ENCODE results near the gene SNX33.
"Not testable (repeated sequence)": the region's sequence is repeated elsewhere in the genome, so short reads cannot be mapped to it uniquely, and the experiment has no call there.

The SNX33 gene

DNA sequence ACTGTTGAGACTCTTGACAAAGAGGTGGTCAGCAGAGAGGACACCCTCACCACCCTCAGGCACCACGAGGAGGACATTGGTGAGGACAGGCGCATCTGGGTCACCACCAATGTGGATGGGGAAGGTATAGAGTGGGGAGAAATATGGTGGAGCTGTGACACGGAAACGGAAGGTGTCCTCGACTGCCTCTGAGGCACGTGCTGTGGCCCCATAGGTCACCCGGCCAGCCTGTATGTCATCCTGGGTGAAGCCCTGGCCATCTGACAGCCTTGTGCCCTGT lies 40.5 kb downstream of the SNX33 start:
- TF ChIP-seq, protein P1, sequence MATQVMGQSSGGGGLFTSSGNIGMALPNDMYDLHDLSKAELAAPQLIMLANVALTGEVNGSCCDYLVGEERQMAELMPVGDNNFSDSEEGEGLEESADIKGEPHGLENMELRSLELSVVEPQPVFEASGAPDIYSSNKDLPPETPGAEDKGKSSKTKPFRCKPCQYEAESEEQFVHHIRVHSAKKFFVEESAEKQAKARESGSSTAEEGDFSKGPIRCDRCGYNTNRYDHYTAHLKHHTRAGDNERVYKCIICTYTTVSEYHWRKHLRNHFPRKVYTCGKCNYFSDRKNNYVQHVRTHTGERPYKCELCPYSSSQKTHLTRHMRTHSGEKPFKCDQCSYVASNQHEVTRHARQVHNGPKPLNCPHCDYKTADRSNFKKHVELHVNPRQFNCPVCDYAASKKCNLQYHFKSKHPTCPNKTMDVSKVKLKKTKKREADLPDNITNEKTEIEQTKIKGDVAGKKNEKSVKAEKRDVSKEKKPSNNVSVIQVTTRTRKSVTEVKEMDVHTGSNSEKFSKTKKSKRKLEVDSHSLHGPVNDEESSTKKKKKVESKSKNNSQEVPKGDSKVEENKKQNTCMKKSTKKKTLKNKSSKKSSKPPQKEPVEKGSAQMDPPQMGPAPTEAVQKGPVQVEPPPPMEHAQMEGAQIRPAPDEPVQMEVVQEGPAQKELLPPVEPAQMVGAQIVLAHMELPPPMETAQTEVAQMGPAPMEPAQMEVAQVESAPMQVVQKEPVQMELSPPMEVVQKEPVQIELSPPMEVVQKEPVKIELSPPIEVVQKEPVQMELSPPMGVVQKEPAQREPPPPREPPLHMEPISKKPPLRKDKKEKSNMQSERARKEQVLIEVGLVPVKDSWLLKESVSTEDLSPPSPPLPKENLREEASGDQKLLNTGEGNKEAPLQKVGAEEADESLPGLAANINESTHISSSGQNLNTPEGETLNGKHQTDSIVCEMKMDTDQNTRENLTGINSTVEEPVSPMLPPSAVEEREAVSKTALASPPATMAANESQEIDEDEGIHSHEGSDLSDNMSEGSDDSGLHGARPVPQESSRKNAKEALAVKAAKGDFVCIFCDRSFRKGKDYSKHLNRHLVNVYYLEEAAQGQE (IDR thresholded peaks at IDR 0.05; ENCODE audit: insufficient replicate concordance, low read depth): no peak
- TF ChIP-seq SPI1 (IDR thresholded peaks at IDR 0.05; ENCODE audit: borderline replicate concordance, low read depth) (no peak), GABPA (IDR thresholded peaks at IDR 0.05; ENCODE audit: low read depth) (no peak), POLR2AphosphoS5 (IDR thresholded peaks at IDR 0.05; ENCODE audit: low read depth) (no peak)
- TF ChIP-seq, protein P2, sequence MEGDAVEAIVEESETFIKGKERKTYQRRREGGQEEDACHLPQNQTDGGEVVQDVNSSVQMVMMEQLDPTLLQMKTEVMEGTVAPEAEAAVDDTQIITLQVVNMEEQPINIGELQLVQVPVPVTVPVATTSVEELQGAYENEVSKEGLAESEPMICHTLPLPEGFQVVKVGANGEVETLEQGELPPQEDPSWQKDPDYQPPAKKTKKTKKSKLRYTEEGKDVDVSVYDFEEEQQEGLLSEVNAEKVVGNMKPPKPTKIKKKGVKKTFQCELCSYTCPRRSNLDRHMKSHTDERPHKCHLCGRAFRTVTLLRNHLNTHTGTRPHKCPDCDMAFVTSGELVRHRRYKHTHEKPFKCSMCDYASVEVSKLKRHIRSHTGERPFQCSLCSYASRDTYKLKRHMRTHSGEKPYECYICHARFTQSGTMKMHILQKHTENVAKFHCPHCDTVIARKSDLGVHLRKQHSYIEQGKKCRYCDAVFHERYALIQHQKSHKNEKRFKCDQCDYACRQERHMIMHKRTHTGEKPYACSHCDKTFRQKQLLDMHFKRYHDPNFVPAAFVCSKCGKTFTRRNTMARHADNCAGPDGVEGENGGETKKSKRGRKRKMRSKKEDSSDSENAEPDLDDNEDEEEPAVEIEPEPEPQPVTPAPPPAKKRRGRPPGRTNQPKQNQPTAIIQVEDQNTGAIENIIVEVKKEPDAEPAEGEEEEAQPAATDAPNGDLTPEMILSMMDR (IDR thresholded peaks at IDR 0.05; ENCODE audit: insufficient read depth, low read length): no peak

DNA sequence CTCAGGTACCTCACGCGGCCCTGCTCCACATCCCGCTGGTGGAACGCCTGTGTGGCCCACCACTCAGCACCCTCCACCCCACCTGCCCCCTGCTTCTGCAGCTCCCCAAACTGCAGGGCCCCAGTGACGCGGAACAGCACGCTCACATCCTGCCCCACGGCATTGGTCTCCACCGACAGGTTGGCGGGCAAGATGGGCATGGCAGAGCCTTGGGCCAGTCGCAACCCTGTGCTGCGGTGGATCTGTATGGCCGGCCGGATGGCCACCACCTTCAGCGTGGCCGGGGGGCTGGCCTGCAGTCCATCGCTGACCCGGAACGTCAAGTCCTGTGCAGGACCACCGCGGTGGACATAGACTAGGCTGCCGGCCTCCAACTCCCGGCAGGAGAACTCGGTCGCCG lies 41.1 kb downstream of the SNX33 start:
- no peak overlapping the region for H3K27ac ChIP-seq (replicated peaks)
- H3K4me3 ChIP-seq (replicated peaks; ENCODE audit: insufficient read depth, low read length): no peak overlapping the region
- TF ChIP-seq SPI1 (IDR thresholded peaks at IDR 0.05; ENCODE audit: borderline replicate concordance, low read depth) (no peak), GABPA (IDR thresholded peaks at IDR 0.05; ENCODE audit: low read depth) (no peak), POLR2AphosphoS5 (IDR thresholded peaks at IDR 0.05; ENCODE audit: low read depth) (no peak)
- TF ChIP-seq, protein P2 (IDR thresholded peaks at IDR 0.05; ENCODE audit: insufficient read depth, low read length): no peak
- TF ChIP-seq, protein P1 (IDR thresholded peaks at IDR 0.05; ENCODE audit: insufficient replicate concordance, low read depth): no peak
- no peak for DNase-seq (ENCODE audit: low read depth in 1 of 2, low spot score in 1 of 2)
- no peaks in the 10 kb centered on the region for H3K27me3 ChIP-seq (ENCODE audit: insufficient read depth, poor library complexity, severe bottlenecking)

More for the DNA sequence above, 40.5 kb downstream of the SNX33 start:
- H3K27me3 ChIP-seq (ENCODE audit: insufficient read depth, poor library complexity, severe bottlenecking): no peaks in the 10 kb centered on the region
- no peak overlapping the region for H3K27ac ChIP-seq (replicated peaks)
- no peak overlapping the region for H3K4me3 ChIP-seq (replicated peaks; ENCODE audit: insufficient read depth, low read length)
- no peak for DNase-seq (ENCODE audit: low read depth in 1 of 2, low spot score in 1 of 2)

DNA sequence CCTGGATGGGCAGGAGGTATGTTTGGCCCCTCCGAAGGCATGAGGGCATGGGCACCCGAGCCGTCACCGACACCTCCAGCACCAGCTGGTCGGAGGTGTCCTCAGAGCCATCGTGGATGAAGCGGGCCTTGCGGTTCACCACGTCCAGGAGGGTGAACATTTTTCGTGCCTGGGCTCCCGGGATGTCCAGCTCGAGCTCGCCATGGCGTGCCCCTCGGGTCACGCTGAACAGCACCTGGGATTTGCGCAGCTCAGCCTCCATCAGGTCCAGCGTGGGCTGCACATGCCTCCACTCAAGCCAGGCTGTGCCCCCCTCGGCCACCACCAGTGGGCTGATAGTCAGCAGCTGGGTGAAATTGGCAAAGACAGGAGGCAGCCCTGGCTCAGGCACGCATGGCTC lies 41.7 kb downstream of the SNX33 start:
- DNase-seq (ENCODE audit: low read depth in 1 of 2, low spot score in 1 of 2); H3K4me3 ChIP-seq (replicated peaks; ENCODE audit: insufficient read depth, low read length); H3K27me3 ChIP-seq (ENCODE audit: insufficient read depth, poor library complexity, severe bottlenecking); H3K27ac ChIP-seq (replicated peaks): not testable (repeated sequence)

DNA sequence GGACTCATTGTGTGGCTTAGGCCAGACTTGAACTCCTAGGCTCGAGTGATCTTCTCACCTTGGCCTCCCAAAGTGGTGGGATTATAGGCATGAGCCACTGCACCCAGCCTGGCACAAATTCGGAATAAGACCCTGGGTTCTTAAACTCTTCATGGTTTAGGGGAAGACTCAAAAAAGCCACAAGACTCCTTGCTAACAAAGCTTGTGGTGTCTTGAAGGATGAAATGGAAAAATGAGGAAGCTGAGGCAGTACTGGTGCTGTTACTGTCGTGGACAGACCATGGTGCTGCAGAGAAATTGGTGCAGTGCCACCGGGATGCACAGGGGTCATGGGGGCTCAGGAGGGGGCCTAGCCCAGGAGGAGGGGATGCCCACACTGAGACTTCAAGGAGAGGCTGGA lies 44.6 kb downstream of the SNX33 start:
- H3K27ac ChIP-seq (replicated peaks): not testable (repeated sequence)

DNA sequence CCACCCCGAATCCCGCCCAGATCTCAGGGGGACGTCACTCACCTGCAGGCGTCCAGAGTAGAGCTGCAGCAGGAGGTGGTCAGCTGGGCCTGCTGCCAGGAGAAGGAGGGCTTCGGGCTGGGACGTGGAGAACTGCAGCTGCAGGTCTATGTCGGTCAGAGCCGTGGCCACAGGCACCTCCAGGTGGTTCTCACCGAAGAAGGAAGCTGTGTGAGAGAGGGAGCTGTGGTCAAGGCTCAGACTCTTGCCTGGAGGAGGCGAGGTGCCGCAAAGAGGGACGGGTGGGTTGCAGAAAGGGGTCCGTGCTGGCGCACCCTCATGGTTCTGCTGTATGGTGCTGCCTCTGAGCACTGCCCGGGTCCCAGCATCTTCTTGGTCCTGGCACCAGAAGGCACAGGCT lies 45.3 kb downstream of the SNX33 start:
- H3K27me3 ChIP-seq (ENCODE audit: insufficient read depth, poor library complexity, severe bottlenecking); H3K27ac ChIP-seq (replicated peaks); DNase-seq (ENCODE audit: low read depth in 1 of 2, low spot score in 1 of 2); H3K4me3 ChIP-seq (replicated peaks; ENCODE audit: insufficient read depth, low read length): not testable (repeated sequence)

More for the DNA sequence above, 44.6 kb downstream of the SNX33 start:
- not testable (repeated sequence) for H3K27me3 ChIP-seq (ENCODE audit: insufficient read depth, poor library complexity, severe bottlenecking); H3K4me3 ChIP-seq (replicated peaks; ENCODE audit: insufficient read depth, low read length)
- TF ChIP-seq SPI1 (IDR thresholded peaks at IDR 0.05; ENCODE audit: borderline replicate concordance, low read depth): peak; percentile 13; the same call in 1 of the 2 replicates
- DNase-seq (ENCODE audit: low read depth in 1 of 2, low spot score in 1 of 2): peak in 1 of 2 experiments; percentile 19
